Muscle of arm (tissue), 12 donors: ENCODE results near the gene TAC4. TPM values are rescaled to one million over a fixed set of nuclear protein-coding genes. Genes with fewer than 3 reads are reported as not detected.
A peak's percentile ranks its signal among the peaks of the same experiment; 100 is the strongest.
"Not testable (repeated sequence)": the region's sequence is repeated elsewhere in the genome, so short reads cannot be mapped to it uniquely, and the experiment has no call there.

Experiments used
- DNase-seq: peaks from one replicate; pipeline ENCODE4 v3.0.0-alpha.2; 2013
- polyA plus RNA-seq, 12 donors: library from polyadenylated mRNA; unstranded; fragments of 120-200 nt; gene quantifications; one replicate each; pipeline ENCODE4 v1.2.1, GENCODE V29; 2013; ENCODE audit not compliant: insufficient read length in 12 of 12

The TAC4 gene
- polyA plus RNA-seq, 12 donors: 0.88 to 4.1 (median 1.7) TPM; not detected in 2

- DNase-seq: no peak
Measured at GRCh38 chr17:49843774-49844350, 4.0 kb downstream of the TAC4 start.

DNA sequence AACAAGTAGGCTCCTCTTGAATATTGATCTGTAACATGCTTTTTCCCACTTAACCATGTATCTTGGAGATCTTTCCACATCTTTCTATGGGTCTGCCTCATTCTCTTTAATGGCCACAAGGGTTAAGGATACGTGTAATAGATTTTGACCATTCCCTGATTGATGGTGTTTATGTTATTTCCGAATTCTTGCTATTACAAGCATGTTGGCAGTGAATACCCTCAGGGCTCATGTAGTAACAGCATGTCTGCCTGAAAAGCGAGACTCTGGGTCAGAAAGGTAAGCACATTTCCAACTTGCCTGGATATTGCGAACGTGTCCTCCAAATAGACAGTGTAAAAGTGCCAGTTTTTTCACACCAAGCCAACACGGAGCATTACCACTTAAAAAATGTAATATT lies 5.0 kb downstream of the TAC4 start:
- DNase-seq: no peak

DNA sequence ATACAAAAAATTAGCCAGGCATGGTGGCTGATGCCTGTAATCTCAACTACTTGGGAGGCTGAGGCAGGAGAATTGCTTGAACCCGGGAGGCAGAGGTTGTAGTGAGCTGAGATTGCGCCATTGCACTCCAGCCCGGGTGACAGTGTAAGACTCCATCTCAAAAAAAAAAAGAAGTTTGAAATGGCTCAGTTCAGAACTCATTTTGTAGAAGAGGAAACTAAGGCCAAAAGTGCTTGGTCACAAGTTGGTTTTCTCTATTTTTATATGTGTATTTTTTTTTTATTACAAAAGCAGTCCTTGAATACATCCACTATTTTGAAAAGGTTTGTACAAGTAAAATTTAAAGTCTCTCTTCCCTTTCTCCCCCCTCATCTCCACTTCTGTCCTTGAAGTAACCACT lies 5.5 kb downstream of the TAC4 start:
- DNase-seq: no peak

- DNase-seq: no peak
Measured at GRCh38 chr17:49841548-49841947, 6.3 kb downstream of the TAC4 start.

DNA sequence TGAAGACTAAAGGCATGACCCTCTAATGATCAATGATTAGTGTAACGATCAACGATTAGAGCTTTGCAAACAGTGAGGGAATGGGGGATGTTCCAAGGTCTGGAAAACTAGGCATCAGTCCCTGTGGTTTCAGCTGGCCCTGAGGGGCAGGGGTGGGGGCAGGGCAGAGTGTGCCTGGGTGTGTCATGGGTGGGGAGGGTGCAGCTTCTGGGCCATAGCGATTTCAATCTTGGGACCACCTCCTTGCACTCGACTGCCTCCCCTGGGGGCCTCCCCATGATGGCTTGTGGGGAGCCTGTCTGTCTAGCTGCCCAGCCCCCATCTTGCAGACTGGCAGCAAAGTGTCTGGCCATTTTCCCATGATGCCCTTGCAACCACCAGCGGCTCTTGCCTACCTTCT lies 8.4 kb downstream of the TAC4 start:
- DNase-seq: no peak

DNA sequence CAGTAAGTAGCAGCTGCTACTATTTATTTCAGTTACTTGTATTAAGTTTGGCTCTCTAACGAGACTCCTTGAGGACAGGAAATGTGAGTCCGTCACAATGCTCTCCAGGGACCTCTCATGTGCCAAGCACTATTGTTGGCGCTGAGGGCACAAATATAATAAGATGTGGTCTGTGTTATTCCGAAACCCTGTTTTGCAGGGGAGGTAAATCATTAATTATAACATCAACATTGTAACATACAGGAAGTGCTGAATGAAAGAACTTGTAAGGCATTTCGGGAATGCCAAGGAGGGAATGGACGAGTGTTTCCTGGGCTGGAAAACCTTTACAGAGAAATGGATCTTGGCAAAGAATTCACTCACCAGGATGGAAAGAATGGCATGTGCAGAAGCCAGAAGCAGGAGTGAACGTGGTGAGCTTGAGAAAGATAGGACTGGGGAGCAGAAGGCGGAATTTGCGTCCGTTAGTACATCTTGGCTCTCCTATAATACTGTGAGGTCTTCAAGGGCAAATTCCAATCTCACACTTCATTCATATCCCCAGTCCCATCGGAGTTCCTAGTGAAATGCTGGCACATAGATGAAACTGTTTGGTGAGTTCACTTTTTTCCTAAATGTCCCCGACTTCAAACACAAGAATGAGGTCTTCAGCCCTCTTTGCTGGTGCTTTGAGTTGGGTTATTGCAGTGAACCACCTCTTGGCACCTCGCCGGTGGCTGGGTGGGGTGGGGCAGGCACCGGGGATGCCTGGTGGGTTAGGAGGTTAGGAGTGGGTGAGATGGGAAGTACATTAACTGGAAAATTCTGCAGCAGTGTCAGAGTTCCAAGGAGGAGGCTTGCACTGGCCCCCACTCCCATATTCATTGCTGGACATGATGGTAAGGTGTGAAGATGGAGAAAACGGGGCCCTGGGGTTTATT lies 11.5 kb downstream of the TAC4 start:
- DNase-seq: no peak

GRCh38 chr17:49835472-49835871 lies 12.4 kb downstream of the TAC4 start:
- DNase-seq: no peak

- no peak for DNase-seq
Measured at GRCh38 chr17:49834118-49834743, 13.6 kb downstream of the TAC4 start.

DNA sequence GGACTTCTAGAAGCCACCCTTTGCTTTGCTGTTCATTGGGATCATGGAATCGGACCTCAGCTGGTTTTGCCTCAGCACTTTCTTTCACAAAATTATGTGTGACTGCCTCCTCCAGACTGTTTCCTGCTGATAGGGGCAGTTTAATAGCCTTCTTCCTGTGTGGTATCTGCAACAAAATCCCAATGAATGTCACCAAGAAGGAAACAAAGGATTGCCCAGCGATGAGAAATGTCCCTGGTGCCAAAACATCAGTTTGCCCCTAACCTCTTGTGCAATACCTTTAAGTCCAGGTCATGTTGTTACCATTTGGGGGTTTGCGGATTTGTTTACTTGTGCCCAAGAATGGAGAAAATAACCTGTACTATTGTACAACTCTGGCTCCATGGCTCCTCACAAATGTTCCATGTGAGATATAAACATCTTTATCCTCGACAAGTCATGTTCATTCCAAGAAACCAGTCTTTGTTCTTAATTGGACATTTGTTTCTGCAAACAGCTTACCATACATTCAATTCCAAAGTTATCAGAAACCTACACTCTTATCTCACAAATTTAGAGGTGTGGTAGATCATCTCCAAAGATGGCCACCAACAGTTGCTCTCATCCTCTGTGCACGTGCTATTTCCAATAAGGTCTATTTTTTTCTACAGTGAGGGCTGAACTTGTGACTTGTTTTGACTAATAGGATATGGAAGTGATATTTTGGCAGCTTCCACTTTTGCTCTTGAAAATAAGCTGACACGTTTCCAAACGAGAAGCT lies 14.8 kb downstream of the TAC4 start:
- DNase-seq: no peak

GRCh38 chr17:49830605-49831004 lies 17.3 kb downstream of the TAC4 start:
- no peak for DNase-seq

DNA sequence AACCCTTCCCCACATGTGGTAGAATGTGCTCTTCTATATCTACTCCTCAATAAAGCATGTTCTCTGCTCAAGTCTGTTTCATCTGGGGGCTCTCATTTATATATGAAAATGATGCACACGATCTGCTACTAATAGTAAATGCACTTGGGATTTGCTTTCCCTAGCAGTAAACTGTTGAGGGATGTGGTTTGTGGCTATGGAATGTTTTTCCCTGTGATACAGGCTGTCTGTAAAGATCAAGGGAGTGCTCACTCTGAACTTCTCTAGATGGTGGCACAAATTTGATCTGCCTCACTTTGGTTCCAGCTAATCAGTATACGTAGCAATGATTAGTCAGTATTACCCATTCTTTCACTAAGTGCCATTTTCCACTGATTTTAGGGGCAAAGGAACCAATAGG lies 18.8 kb downstream of the TAC4 start:
- no peak for DNase-seq

DNA sequence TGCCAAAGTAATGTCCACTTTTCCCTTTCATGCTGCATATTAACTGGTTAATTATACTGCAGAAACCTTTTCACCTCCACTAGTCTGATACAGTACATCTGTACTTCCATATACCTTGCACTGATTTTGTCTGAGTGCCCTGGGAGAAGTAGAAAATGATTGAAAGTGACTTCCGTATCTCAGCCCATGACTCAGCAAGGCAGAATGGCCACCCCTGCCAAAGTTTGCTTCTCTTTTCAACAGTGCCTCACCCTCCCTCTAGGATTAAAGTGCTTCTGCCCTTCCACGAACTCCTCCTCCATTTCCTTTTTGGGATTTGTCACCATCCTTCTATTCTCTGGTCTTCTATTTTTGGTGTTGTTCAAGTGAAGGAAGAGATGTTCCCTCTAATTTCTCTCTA lies 19.5 kb downstream of the TAC4 start:
- not testable (repeated sequence) for DNase-seq

- DNase-seq: no peak
Measured at GRCh38 chr17:49825645-49826044, 22.2 kb downstream of the TAC4 start.

DNA sequence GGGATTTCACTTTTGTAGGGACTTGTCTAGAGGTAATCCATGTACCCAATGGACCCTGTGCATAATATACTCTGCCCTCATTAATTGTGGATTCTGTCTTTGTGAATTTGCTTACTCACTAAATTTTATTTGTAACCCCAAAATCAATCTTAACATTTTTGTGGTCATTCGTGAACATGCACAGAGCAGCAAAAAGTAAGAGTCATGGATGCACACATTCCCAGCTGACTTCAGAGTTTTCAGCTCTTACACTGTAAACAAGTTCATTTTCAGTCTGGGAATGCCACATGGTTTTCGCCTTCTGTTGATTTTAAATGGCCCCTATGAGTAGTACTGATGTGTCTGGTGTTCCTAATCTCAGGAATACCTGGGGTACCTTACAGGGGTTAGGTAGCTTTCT lies 24.3 kb downstream of the TAC4 start:
- no peak for DNase-seq

DNA sequence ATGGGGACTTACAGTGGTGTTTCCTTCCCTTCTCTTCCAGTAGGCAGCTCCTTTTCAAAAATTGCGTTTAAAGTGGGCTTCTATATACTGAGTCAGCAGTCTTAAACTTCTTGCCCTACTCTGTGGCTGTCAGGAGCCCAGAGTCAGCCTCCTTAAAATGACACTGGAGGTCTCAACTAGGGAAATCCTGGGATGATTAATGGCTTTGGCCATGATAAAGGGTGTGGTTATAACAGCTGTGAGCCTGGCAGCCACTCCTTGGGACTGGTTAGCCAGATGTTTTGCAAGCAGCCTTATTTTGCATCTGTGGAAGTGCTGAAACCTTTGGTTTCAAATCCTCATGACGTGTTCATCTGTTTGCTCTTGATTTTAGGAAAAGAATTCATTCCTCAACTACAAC lies 25.0 kb downstream of the TAC4 start:
- DNase-seq: peak; percentile 31

GRCh38 chr17:49821916-49822315 lies 26.0 kb downstream of the TAC4 start:
- no peak for DNase-seq

- DNase-seq: no peak
Measured at GRCh38 chr17:49821466-49821865, 26.4 kb downstream of the TAC4 start.

- no peak for DNase-seq
Measured at GRCh38 chr17:49820773-49821172, 27.1 kb downstream of the TAC4 start.

DNA sequence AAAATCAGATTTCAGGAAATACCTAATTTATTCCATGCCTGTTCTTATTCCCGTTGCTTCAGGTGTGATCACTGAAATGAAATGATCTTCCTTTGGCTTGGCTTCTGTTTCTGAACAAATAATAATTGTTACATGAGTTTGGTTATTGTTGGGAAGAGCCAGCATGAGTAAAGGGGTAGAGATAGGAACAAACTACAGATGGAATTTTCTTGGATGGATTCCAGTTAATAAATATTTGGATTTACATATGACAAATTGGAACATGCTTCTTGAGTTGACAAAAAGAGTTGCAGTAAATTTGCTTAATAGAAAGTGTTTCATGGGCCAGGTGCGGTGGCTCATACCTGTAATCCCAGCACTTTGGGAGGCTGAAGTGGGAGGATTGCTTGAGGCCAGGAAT lies 28.2 kb downstream of the TAC4 start:
- DNase-seq: no peak

DNA sequence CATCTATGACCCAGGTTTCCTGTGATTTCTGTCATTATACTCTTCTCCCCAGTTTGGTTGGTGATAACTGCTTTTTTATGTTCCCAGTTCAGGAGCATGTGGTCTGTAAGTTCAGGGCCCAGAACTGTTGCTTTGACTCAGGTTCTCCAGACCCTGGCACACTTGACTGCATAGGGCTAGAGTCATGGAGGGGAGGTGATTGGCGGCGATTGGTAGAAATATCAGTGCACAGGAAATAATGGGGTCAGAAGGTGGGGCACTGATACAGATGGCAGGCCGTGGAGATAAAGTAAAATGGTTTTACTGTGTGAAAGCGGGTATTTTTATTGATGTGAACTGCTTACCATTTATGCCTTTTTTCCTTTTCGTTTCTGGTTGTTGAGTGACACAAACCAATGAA lies 28.7 kb downstream of the TAC4 start:
- DNase-seq: no peak

DNA sequence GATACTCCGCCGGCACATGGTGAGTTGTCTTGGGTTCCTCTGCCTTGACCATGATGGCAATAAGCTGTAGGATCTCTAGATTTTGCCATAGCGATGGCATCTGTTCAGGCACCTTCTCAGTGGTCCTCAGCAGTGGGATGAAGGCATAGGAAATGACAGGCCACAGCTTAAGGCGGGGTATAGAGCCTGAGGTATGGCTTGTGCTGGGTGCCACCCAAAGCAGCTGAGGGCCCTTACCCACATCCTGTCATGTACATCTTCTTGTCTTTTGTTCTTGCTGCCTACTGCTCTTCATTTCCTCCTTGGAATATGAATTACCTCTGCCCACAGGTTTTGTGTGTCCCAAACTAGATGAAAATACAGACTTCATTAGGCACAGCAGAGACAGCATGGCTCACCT lies 29.9 kb downstream of the TAC4 start:
- DNase-seq: no peak

GRCh38 chr17:49815761-49816281 lies 32.0 kb downstream of the TAC4 start:
- DNase-seq: no peak
